Smooth muscle cell (in vitro differentiated cells): Measurements from ENCODE around the gene SORCS2. TPM values are rescaled to one million over a fixed set of nuclear protein-coding genes. Genes with fewer than 3 reads are reported as not detected.

Source experiments
- DNase-seq: peaks from one replicate; lab custom pipeline; 2025; ENCODE audit not compliant: unreplicated experiment; lab: John Stamatoyannopoulos, UW
- H2AFZ ChIP-seq: fragments of 200-600 bp; sonication (generic); 2 replicates; pipeline ENCODE4 v1.6.0; 2016; ENCODE audit warnings: antibody characterized with exemption, low read depth, mild to moderate bottlenecking
- H3F3A ChIP-seq: fragments of 200-600 bp; sonication (generic); 2 replicates; pipeline ENCODE4 v1.6.0; 2017; ENCODE audit warnings: antibody characterized with exemption, low read depth
- H3K27ac ChIP-seq: fragments of 200-600 bp; sonication (generic); 2 replicates; pipeline ENCODE4 v1.5.1; 2016; ENCODE audit warnings: low read depth, mild to moderate bottlenecking
- H3K27me3 ChIP-seq: fragments of 200-600 bp; sonication (generic); 2 replicates; pipeline ENCODE4 v1.6.1; 2016; ENCODE audit warnings: low read depth, mild to moderate bottlenecking
- H3K36me3 ChIP-seq: fragments of 200-600 bp; sonication (generic); 2 replicates; pipeline ENCODE4 v1.5.1; 2016; ENCODE audit warnings: low read depth
- H3K4me1 ChIP-seq: fragments of 200-600 bp; sonication (generic); 2 replicates; pipeline ENCODE4 v1.5.1; 2016; ENCODE audit warnings: low read depth
- H3K4me2 ChIP-seq: fragments of 200-600 bp; sonication (generic); 2 replicates; pipeline ENCODE4 v1.6.0; 2016; ENCODE audit warnings: mild to moderate bottlenecking
- H3K4me3 ChIP-seq: fragments of 200-600 bp; sonication (generic); 2 replicates; pipeline ENCODE4 v1.5.1; 2016; ENCODE audit warnings: mild to moderate bottlenecking
- H3K79me2 ChIP-seq: fragments of 200-600 bp; sonication (generic); 2 replicates; pipeline ENCODE4 v1.6.0; 2016; ENCODE audit warnings: low read depth, mild to moderate bottlenecking
- H3K9ac ChIP-seq: fragments of 200-600 bp; sonication (generic); 2 replicates; pipeline ENCODE4 v1.6.0; 2016; ENCODE audit warnings: low read depth
- H3K9me3 ChIP-seq: fragments of 200-600 bp; sonication (generic); replicated peaks from 2 replicates; pipeline ENCODE4 v1.5.1; 2016; ENCODE audit warnings: low read depth
- H4K20me1 ChIP-seq: fragments of 200-600 bp; sonication (generic); 2 replicates; pipeline ENCODE4 v1.6.0; 2016; ENCODE audit warnings: low read depth
- CTCF ChIP-seq: fragments of 200-600 bp; sonication (generic); IDR thresholded peaks from 2 replicates; pipeline ENCODE4 v1.5.1; 2017; ENCODE audit warnings: borderline replicate concordance, mild to moderate bottlenecking, antibody characterized with exemption; ENCODE audit not compliant: insufficient read depth, poor library complexity, severe bottlenecking
- WGBS: methylation state at CpG from one replicate; pipeline ENCODE4 v1.1.7; 2016; ENCODE audit warnings: low lambda C conversion rate; 5-methylcytosine and 5-hydroxymethylcytosine counted together
- polyA plus RNA-seq: library from polyadenylated mRNA; unstranded; fragments of >200 nt; fragmentation: Nextera tagmentation; extraction: Ambion mirVana; gene quantifications from 2 replicates; pipeline ENCODE4 v1.2.1, GENCODE V29; 2016
- total RNA-seq: library from RNA; depleted of rRNA; stranded (reverse); fragments of >200 nt; gene quantifications from 2 replicates; pipeline ENCODE4 v1.2.3, GENCODE V29; 2014

The SORCS2 gene
- total and polyA plus RNA-seq, 2 experiments from 2014 or later = 5.2 to 9.3 TPM

- Histone ChIP-seq H3K4me3 (no peak overlapping the region), H3K9me3 (no peaks in the 10 kb centered on the region), H3K4me2 (peak overlapping the region; percentile 23), H3K79me2 (no peaks in the 10 kb centered on the region), H3K27ac (no peak overlapping the region), H3K36me3 (no peaks in the 10 kb centered on the region), H3F3A (no peaks in the 10 kb centered on the region), H2AFZ (no peak overlapping the region), H3K4me1 (peaks cover 2% of the 10 kb centered on the region), H3K27me3 (no peaks in the 10 kb centered on the region), H4K20me1 (no peaks in the 10 kb centered on the region), H3K9ac (no peak overlapping the region)
- no peak for DNase-seq
- WGBS = 28% methylated on average over 8 of the region's 8 CpGs
- no peak for TF ChIP-seq CTCF
Observed at GRCh38 chr4:7261087-7261486, 68.7 kb downstream of the SORCS2 start.

- no peak overlapping the region for H3K9ac ChIP-seq
- no peak for DNase-seq
- no peak overlapping the region for H2AFZ ChIP-seq
- H3K36me3 ChIP-seq = no peaks in the 10 kb centered on the region
- H4K20me1 ChIP-seq = no peaks in the 10 kb centered on the region
- no peaks in the 10 kb centered on the region for H3F3A ChIP-seq
- H3K4me2 ChIP-seq = peak overlapping the region; percentile 23
- TF ChIP-seq CTCF = no peak
- no peaks in the 10 kb centered on the region for H3K27me3 ChIP-seq
- no peaks in the 10 kb centered on the region for H3K79me2 ChIP-seq
- H3K4me1 ChIP-seq = peaks cover 7% of the 10 kb centered on the region
- H3K27ac ChIP-seq = no peak overlapping the region
- no peak overlapping the region for H3K4me3 ChIP-seq
- WGBS = 79% methylated on average over 6 of the region's 6 CpGs
- no peaks in the 10 kb centered on the region for H3K9me3 ChIP-seq
Observed at GRCh38 chr4:7261536-7261935, 69.2 kb downstream of the SORCS2 start.

GRCh38 chr4:7262134-7262533, 69.8 kb downstream of the SORCS2 start:
- Histone ChIP-seq H3K4me2 (no peak overlapping the region), H3K4me3 (no peak overlapping the region), H3K9ac (no peak overlapping the region), H3K27ac (no peak overlapping the region), H4K20me1 (no peaks in the 10 kb centered on the region), H3K4me1 (peaks cover 10% of the 10 kb centered on the region), H3K27me3 (no peaks in the 10 kb centered on the region), H3F3A (no peaks in the 10 kb centered on the region), H3K36me3 (no peaks in the 10 kb centered on the region), H3K79me2 (no peaks in the 10 kb centered on the region), H3K9me3 (no peaks in the 10 kb centered on the region), H2AFZ (no peak overlapping the region)
- DNase-seq = no peak
- 100% methylated on average over 1 of the region's 1 CpG for WGBS
- TF ChIP-seq CTCF = no peak

GRCh38 chr4:7263166-7263565, 70.8 kb downstream of the SORCS2 start:
- no peaks in the 10 kb centered on the region for H3K79me2 ChIP-seq
- WGBS = 91% methylated on average over 11 of the region's 11 CpGs
- H2AFZ ChIP-seq = no peak overlapping the region
- no peak for TF ChIP-seq CTCF
- no peak overlapping the region for H3K9ac ChIP-seq
- H4K20me1 ChIP-seq = no peaks in the 10 kb centered on the region
- no peak overlapping the region for H3K4me3 ChIP-seq
- H3K27ac ChIP-seq = no peak overlapping the region
- no peaks in the 10 kb centered on the region for H3K9me3 ChIP-seq
- no peak for DNase-seq
- no peaks in the 10 kb centered on the region for H3K27me3 ChIP-seq
- no peaks in the 10 kb centered on the region for H3F3A ChIP-seq
- H3K4me2 ChIP-seq = no peak overlapping the region
- H3K4me1 ChIP-seq = peaks cover 10% of the 10 kb centered on the region
- no peaks in the 10 kb centered on the region for H3K36me3 ChIP-seq
